Chondrocyte (in vitro differentiated cells): ENCODE results near the gene NDNF. TPM values are rescaled to one million over a fixed set of nuclear protein-coding genes. Genes with fewer than 3 reads are reported as not detected.

Experiments used
- DNase-seq: peaks from one replicate; pipeline ENCODE4 v3.0.0; 2021; ENCODE audit warnings: mixed read lengths, low spot score
- H3K27ac Mint-ChIP-seq: one replicate; pipeline ENCODE4 v1.8.0; 2021; ENCODE audit warnings: mild to moderate bottlenecking, moderate library complexity, mixed read lengths; ENCODE audit not compliant: unreplicated experiment
- H3K27me3 Mint-ChIP-seq: 2 replicates; pipeline ENCODE4 v1.8.0; 2021; ENCODE audit warnings: low read depth, mixed read lengths
- H3K36me3 Mint-ChIP-seq: 2 replicates; pipeline ENCODE4 v1.8.0; 2021; ENCODE audit warnings: low read depth, mixed read lengths
- H3K4me1 Mint-ChIP-seq: 2 replicates; pipeline ENCODE4 v1.8.0; 2021; ENCODE audit warnings: low read depth, mild to moderate bottlenecking, mixed read lengths
- H3K4me3 Mint-ChIP-seq: one replicate; pipeline ENCODE4 v1.8.0; 2021; ENCODE audit warnings: mild to moderate bottlenecking, moderate library complexity, mixed read lengths; ENCODE audit not compliant: unreplicated experiment
- H3K9me3 Mint-ChIP-seq: 2 replicates; pipeline ENCODE4 v1.8.0; 2021; ENCODE audit warnings: low read depth, mixed read lengths
- CTCF ChIP-seq: fragments of 200-600 bp; sonication (generic); IDR thresholded peaks from 2 replicates; pipeline ENCODE4 v1.5.0; 2021; ENCODE audit warnings: antibody characterized with exemption, mild to moderate bottlenecking, moderate library complexity
- total RNA-seq: library from RNA; stranded (reverse); gene quantifications from 3 replicates; pipeline ENCODE4 v1.2.1, GENCODE V29; 2021

NDNF gene
- total RNA-seq, 1 donor from 2014 or later = 0.35 TPM

DNA sequence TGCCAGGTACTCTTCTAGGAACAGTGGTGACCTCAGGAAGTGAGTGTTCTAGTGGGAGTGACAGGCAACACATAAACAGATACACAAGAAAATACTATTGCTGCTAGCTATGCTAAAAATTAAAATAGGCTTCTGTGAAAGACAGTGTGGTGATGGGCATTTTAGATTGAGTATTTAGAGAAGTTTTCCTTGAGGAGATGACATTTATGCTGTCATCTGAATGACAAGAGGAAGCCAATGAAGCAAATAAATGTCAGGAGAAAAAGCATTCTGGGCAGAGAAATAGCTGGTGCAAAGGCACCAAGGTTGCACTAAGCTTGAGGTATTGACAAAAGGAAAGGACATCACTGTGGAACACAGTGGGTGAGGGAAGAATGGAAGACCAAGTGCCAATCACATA is 18.0 kb downstream of the NDNF start:
- no peak for TF ChIP-seq CTCF
- H3K4me3 Mint-ChIP-seq = no peak overlapping the region
- no peaks in the 10 kb centered on the region for H3K4me1 Mint-ChIP-seq
- H3K36me3 Mint-ChIP-seq = no peaks in the 10 kb centered on the region
- DNase-seq = no peak
- no peak overlapping the region for H3K27ac Mint-ChIP-seq
- no peaks in the 10 kb centered on the region for H3K9me3 Mint-ChIP-seq
- peaks cover 35% of the 10 kb centered on the region for H3K27me3 Mint-ChIP-seq

GRCh38 chr4:121053601-121054143 is 18.7 kb downstream of the NDNF start:
- Mint-ChIP-seq H3K36me3 (no peaks in the 10 kb centered on the region), H3K27ac (no peak overlapping the region), H3K27me3 (peaks cover 31% of the 10 kb centered on the region), H3K9me3 (no peaks in the 10 kb centered on the region), H3K4me1 (no peaks in the 10 kb centered on the region), H3K4me3 (no peak overlapping the region)
- no peak for TF ChIP-seq CTCF
- no peak for DNase-seq

- no peaks in the 10 kb centered on the region for H3K9me3 Mint-ChIP-seq
- DNase-seq = no peak
- TF ChIP-seq CTCF = peak; percentile 79
- H3K27ac Mint-ChIP-seq = no peak overlapping the region
- H3K36me3 Mint-ChIP-seq = no peaks in the 10 kb centered on the region
- no peak overlapping the region for H3K4me3 Mint-ChIP-seq
- H3K27me3 Mint-ChIP-seq = peaks cover 18% of the 10 kb centered on the region
- H3K4me1 Mint-ChIP-seq = no peaks in the 10 kb centered on the region
These were observed 22.0 kb downstream of the NDNF start for GRCh38 chr4:121050300-121050699.

DNA sequence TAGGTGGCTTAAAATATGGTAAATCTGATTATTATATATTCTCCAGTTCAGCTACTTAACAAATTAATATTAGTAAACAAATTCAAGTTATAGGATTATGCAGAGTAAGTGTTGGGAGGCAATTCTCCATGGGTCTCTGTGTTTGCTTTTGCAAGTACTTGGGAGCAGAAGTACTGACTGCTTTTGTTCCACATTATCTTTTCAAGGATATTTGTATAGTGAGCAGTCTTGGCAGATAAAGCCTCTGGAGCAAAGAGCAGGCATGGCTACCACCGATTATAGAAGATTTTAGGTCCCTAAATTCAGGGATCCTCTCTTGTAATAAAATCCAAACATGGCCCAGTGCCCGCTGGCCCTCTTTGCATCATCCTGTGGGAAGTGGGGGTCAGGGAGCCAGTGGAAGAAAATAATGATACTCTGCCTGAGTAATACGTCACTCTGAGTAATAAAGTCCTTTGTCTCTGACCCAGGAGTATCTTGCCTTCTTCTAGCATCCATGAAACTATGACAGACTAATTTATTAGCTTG is 23.2 kb downstream of the NDNF start:
- H3K36me3 Mint-ChIP-seq = no peaks in the 10 kb centered on the region
- H3K9me3 Mint-ChIP-seq = no peaks in the 10 kb centered on the region
- no peak for DNase-seq
- TF ChIP-seq CTCF = no peak
- no peaks in the 10 kb centered on the region for H3K4me1 Mint-ChIP-seq
- H3K27ac Mint-ChIP-seq = no peak overlapping the region
- peaks cover 12% of the 10 kb centered on the region for H3K27me3 Mint-ChIP-seq
- no peak overlapping the region for H3K4me3 Mint-ChIP-seq

- Mint-ChIP-seq H3K9me3 (no peaks in the 10 kb centered on the region), H3K27me3 (peaks cover 12% of the 10 kb centered on the region), H3K4me3 (no peak overlapping the region), H3K27ac (no peak overlapping the region), H3K4me1 (no peaks in the 10 kb centered on the region), H3K36me3 (no peaks in the 10 kb centered on the region)
- no peak for DNase-seq
- no peak for TF ChIP-seq CTCF
These were observed 24.2 kb downstream of the NDNF start for GRCh38 chr4:121048165-121048564.
